SK-N-SH treated with all-trans-retinoic acid at 6 μM for 48 hours (cell line): Measurements from ENCODE around the gene TBC1D16.

Source experiments
- ARNTL ChIP-seq: fragments of 450-650 bp; formaldehyde crosslinking; IDR thresholded peaks from 2 replicates; pipeline ENCODE4 v1.5.0; 2020; ENCODE audit warnings: low read depth, mild to moderate bottlenecking, moderate library complexity, borderline replicate concordance
- CREB5 ChIP-seq: fragments of 250-450 bp; sonication (Bioruptor Pico); IDR thresholded peaks from 2 replicates; pipeline ENCODE4 v1.5.1; 2020; ENCODE audit warnings: low read depth, mild to moderate bottlenecking, moderate library complexity
- CSDC2 ChIP-seq: fragments of 250-450 bp; sonication (Bioruptor Pico); IDR thresholded peaks from 2 replicates; pipeline ENCODE4 v1.5.0; 2020; ENCODE audit warnings: mild to moderate bottlenecking, moderate library complexity
- CSRNP3 ChIP-seq: fragments of 250-450 bp; sonication (Bioruptor Pico); IDR thresholded peaks from 2 replicates; pipeline ENCODE4 v1.5.1; 2021; ENCODE audit warnings: mild to moderate bottlenecking, moderate library complexity
- ESRRG ChIP-seq: fragments of 250-450 bp; sonication (Bioruptor Pico); IDR thresholded peaks from 2 replicates; pipeline ENCODE4 v1.6.1; 2021; ENCODE audit warnings: mild to moderate bottlenecking
- GLIS3 ChIP-seq: fragments of 250-450 bp; sonication (Bioruptor Pico); IDR thresholded peaks from 2 replicates; pipeline ENCODE4 v1.5.0; 2020; ENCODE audit warnings: mild to moderate bottlenecking, moderate library complexity
- OSR1 ChIP-seq: fragments of 250-450 bp; sonication (Bioruptor Pico); IDR thresholded peaks from 2 replicates; pipeline ENCODE4 v1.8.0; 2022; ENCODE audit warnings: moderate library complexity, mild to moderate bottlenecking, inconsistent platforms
- TCF4 ChIP-seq: fragments of 250-450 bp; sonication (Bioruptor Pico); IDR thresholded peaks from 2 replicates; pipeline ENCODE4 v1.8.0; 2021; ENCODE audit warnings: mild to moderate bottlenecking, moderate library complexity, borderline replicate concordance
- TSHZ2 ChIP-seq: fragments of 250-450 bp; sonication (Bioruptor Pico); IDR thresholded peaks from 2 replicates; pipeline ENCODE4 v1.5.0; 2020; ENCODE audit warnings: mild to moderate bottlenecking, moderate library complexity
- ZFP3 ChIP-seq: fragments of 250-450 bp; sonication (Bioruptor Pico); IDR thresholded peaks from 2 replicates; pipeline ENCODE4 v1.5.0; 2020; ENCODE audit warnings: mild to moderate bottlenecking, moderate library complexity
- ZFP30 ChIP-seq: fragments of 450-650 bp; formaldehyde crosslinking; IDR thresholded peaks from 2 replicates; pipeline ENCODE4 v1.5.0; 2022; ENCODE audit warnings: mild to moderate bottlenecking, moderate library complexity
- ZNF565 ChIP-seq: fragments of 450-650 bp; formaldehyde crosslinking; conservative IDR thresholded peaks from 2 replicates; pipeline ENCODE4 v1.5.0; 2020; ENCODE audit warnings: low read depth, mild to moderate bottlenecking, moderate library complexity
- TF ChIP-seq, protein P1 (sequence below): fragments of 250-450 bp; sonication (Bioruptor Pico); IDR thresholded peaks from 2 replicates; pipeline ENCODE4 v1.8.0; 2021; ENCODE audit warnings: low read depth, mild to moderate bottlenecking, moderate library complexity, borderline replicate concordance
- TF ChIP-seq, protein P2 (sequence below): fragments of 250-450 bp; sonication (Bioruptor Pico); IDR thresholded peaks from 2 replicates; pipeline ENCODE4 v1.8.0; 2020; ENCODE audit warnings: mild to moderate bottlenecking, moderate library complexity, borderline replicate concordance

GRCh38 chr17:79942011-79942405 lies 93.7 kb downstream of the TBC1D16 start:
- no peak for TF ChIP-seq TSHZ2
- TF ChIP-seq ZFP3 (CRISPR knock-in tag): no peak
- TF ChIP-seq ZNF565 (CRISPR knock-in tag): no peak
- TF ChIP-seq, protein P1, sequence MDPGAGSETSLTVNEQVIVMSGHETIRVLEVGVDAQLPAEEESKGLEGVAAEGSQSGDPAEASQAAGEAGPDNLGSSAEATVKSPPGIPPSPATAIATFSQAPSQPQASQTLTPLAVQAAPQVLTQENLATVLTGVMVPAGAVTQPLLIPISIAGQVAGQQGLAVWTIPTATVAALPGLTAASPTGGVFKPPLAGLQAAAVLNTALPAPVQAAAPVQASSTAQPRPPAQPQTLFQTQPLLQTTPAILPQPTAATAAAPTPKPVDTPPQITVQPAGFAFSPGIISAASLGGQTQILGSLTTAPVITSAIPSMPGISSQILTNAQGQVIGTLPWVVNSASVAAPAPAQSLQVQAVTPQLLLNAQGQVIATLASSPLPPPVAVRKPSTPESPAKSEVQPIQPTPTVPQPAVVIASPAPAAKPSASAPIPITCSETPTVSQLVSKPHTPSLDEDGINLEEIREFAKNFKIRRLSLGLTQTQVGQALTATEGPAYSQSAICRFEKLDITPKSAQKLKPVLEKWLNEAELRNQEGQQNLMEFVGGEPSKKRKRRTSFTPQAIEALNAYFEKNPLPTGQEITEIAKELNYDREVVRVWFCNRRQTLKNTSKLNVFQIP (CRISPR knock-in tag): no peak
- TF ChIP-seq ZFP30 (CRISPR knock-in tag): no peak
- TF ChIP-seq ESRRG: no peak
- TF ChIP-seq CREB5 (CRISPR knock-in tag): no peak
- TF ChIP-seq OSR1 (CRISPR knock-in tag): no peak
- TF ChIP-seq, protein P2, sequence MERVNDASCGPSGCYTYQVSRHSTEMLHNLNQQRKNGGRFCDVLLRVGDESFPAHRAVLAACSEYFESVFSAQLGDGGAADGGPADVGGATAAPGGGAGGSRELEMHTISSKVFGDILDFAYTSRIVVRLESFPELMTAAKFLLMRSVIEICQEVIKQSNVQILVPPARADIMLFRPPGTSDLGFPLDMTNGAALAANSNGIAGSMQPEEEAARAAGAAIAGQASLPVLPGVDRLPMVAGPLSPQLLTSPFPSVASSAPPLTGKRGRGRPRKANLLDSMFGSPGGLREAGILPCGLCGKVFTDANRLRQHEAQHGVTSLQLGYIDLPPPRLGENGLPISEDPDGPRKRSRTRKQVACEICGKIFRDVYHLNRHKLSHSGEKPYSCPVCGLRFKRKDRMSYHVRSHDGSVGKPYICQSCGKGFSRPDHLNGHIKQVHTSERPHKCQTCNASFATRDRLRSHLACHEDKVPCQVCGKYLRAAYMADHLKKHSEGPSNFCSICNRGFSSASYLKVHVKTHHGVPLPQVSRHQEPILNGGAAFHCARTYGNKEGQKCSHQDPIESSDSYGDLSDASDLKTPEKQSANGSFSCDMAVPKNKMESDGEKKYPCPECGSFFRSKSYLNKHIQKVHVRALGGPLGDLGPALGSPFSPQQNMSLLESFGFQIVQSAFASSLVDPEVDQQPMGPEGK: no peak
- TF ChIP-seq TCF4 (CRISPR knock-in tag): no peak
- no peak for TF ChIP-seq CSDC2
- no peak for TF ChIP-seq CSRNP3 (CRISPR knock-in tag)
- TF ChIP-seq ARNTL (CRISPR knock-in tag): no peak
- TF ChIP-seq GLIS3: no peak
